Measurements from ENCODE around the gene SLC6A3. TPM values are rescaled to one million over a fixed set of nuclear protein-coding genes. Genes with fewer than 3 reads are reported as not detected.

The SLC6A3 gene
- total RNA-seq, 5 donors from 2014 or later (not counting 1 experiment from before 2014, with no cell fraction given) = 0.22 TPM; not detected in 4

DNA sequence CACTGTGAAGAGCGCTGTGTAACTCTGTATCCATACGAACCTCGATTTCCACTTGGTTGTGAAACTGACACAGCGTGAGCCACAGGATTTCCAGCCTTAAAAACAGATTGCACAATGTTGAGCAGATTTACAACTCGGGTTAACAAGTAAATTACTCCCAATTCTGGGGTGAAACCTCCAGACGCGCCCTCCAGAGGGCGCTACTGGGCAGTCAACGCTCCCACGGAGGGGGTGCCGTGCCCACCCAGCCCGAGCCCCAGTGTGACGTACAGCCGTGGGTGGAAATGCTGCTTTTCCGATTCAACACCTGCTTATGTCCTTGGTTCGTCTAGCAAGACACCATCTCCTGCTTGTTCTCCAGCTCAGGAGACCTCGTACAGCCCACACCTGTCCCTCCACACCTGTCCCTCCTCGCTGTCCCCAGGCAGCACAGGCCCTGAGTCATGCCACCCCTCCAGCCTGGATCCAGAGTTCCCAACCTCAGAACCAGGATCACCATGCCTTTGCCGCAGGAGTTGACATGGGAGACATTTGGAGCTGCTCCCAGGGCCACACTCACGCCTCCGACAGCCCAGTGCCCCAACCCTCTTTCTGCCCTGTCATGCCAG lies 34.4 kb upstream of the SLC6A3 start:
- Mint-ChIP-seq H3K27ac (no peak overlapping the region), H3K4me3 (no peak overlapping the region), H3K9me3 (no peaks in the 10 kb centered on the region), H3K4me1 (peaks cover 6 to 14% (median 7%) of the 10 kb centered on the region in 3 donors), H3K27me3 (no peaks in the 10 kb centered on the region), H3K36me3 (peaks cover 19% of the 10 kb centered on the region)
- ATAC-seq (replicated peaks in 1 of 4) = peak in 3 of 4 experiments; percentile 31 to 68 (median 47)
- ChIA-PET CTCF (interaction anchor here (0.6 to 1.3 kb wide), 4 partner anchors 39 to 318 kb away, joined by 3 to 7 read pairs (median 4); no protein-coding TSS in a partner anchor), POLR2A (no interaction called here)
- Histone ChIP-seq H3K36me3 (ENCODE audit: control insufficient read depth in 2 of 2, extremely low read depth in 1 of 2, insufficient read depth in 1 of 2, low read length in 1 of 2) (peaks cover 28 to 53% of the 10 kb centered on the region in 2 donors), H3K27me3 (replicated peaks in 1 of 2; ENCODE audit: control insufficient read depth in 2 of 2, extremely low read depth in 1 of 2, insufficient read depth in 2 of 2, low read length in 1 of 2) (no peaks in the 10 kb centered on the region), H3K4me3 (ENCODE audit: control insufficient read depth in 1 of 2, extremely low read depth in 1 of 2, low read length in 1 of 2) (no peak overlapping the region), H3K27ac (ENCODE audit: low read length) (peak overlapping the region; percentile 12), H3K9me3 (no peaks in the 10 kb centered on the region), H3K4me1 (ENCODE audit: control insufficient read depth in 1 of 2, extremely low read depth in 1 of 2, insufficient read depth in 2 of 2, low read length in 2 of 2) (peaks cover 0 to 11% of the 10 kb centered on the region in 2 experiments)
- DNase-seq = peak in 29 of 35 experiments; percentile 24 to 70 (median 44)
- WGBS (ENCODE audit: insufficient coverage) = 38% methylated on average over 17 of the region's 21 CpGs

DNA sequence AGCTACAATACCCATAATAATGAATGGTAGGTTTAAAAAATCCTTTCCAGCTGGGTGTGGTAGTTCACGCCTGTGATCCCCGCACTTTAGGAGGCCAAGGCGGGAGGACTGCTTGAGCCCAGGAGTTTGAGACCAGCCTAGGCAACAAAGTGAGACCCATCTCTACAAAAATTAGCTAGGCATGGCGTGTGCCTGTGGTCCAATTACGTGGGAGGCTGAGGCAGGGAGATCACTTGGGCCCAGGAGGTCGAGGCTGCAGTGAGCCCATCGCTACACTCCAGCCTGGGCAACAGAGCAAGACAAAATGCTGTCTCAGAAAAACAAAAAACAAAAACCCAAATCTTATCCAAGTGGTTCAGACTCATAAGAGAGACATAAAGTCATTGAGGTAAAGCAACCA lies 33.8 kb upstream of the SLC6A3 start:
- CTCF ChIA-PET = interaction anchor here in 1 of 2 donors (0.7 to 1.1 kb wide), 2 partner anchors 165 to 317 kb away, joined by 3 read pairs; no protein-coding TSS in a partner anchor
- ATAC-seq (replicated peaks in 1 of 4) (no peak), DNase-seq (no peak)
- H3K9me3 ChIP-seq = no peaks in the 10 kb centered on the region
- no peaks in the 10 kb centered on the region for H3K27me3 ChIP-seq (replicated peaks in 1 of 2; ENCODE audit: control insufficient read depth in 2 of 2, extremely low read depth in 1 of 2, insufficient read depth in 2 of 2, low read length in 1 of 2)
- peaks cover 6 to 14% (median 7%) of the 10 kb centered on the region in 3 donors for H3K4me1 Mint-ChIP-seq
- POLR2A ChIA-PET = no interaction called here
- peaks cover 22% of the 10 kb centered on the region for H3K36me3 Mint-ChIP-seq
- H3K9me3 Mint-ChIP-seq = no peaks in the 10 kb centered on the region
- H3K4me3 ChIP-seq (ENCODE audit: control insufficient read depth in 1 of 2, extremely low read depth in 1 of 2, low read length in 1 of 2) = no peak overlapping the region
- H3K27me3 Mint-ChIP-seq = no peaks in the 10 kb centered on the region
- WGBS (ENCODE audit: insufficient coverage) = 94% methylated on average over 7 of the region's 7 CpGs
- peaks cover 27 to 55% of the 10 kb centered on the region in 2 donors for H3K36me3 ChIP-seq (ENCODE audit: control insufficient read depth in 2 of 2, extremely low read depth in 1 of 2, insufficient read depth in 1 of 2, low read length in 1 of 2)
- no peak overlapping the region for H3K27ac Mint-ChIP-seq
- no peak overlapping the region for H3K4me3 Mint-ChIP-seq
- H3K27ac ChIP-seq (ENCODE audit: low read length) = no peak overlapping the region
- peaks cover 0 to 10% of the 10 kb centered on the region in 2 experiments for H3K4me1 ChIP-seq (ENCODE audit: control insufficient read depth in 1 of 2, extremely low read depth in 1 of 2, insufficient read depth in 2 of 2, low read length in 2 of 2)

DNA sequence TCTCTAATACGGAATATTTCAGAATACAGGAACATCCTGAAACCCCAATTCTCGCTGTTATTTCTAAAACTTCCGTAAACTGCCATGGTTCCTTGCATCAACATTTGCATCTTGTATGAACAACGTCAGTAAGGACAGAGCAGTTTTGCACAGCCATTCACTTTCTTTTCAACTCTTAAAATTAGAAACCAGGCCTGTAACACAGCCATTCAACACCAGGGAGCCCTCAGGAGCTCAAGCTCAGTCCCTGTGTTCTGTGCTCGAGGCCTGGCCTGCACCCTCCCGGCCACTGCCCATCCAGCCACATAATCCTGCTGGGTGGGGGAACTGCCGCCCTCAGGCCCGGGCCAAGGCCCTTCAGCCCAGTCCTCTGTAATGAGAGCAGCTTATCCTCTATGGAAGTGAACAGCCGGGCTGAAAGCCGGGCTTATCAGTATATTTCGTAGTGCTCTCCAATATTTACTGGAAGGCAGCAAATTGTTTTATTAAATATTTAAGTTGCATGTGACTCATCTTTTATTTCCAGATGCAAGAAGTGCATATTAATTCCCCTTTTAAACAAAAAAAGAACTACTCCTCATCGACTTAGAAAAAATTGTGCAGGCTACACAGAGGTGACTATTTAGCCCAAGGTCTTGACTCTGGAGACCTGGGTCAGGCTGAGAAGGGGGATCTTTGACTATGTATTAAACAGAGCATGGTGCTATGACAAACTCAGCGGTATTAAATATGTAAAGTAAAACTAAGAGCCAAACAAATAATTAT lies 33.2 kb upstream of the SLC6A3 start:
- no peak for ATAC-seq (replicated peaks in 1 of 4)
- Mint-ChIP-seq H3K27ac (no peak overlapping the region), H3K9me3 (no peaks in the 10 kb centered on the region), H3K4me3 (no peak overlapping the region), H3K4me1 (peaks cover 6 to 14% (median 7%) of the 10 kb centered on the region in 3 donors), H3K27me3 (no peaks in the 10 kb centered on the region), H3K36me3 (peaks cover 27% of the 10 kb centered on the region)
- Histone ChIP-seq H3K4me3 (ENCODE audit: control insufficient read depth in 1 of 2, extremely low read depth in 1 of 2, low read length in 1 of 2) (no peak overlapping the region), H3K27me3 (replicated peaks in 1 of 2; ENCODE audit: control insufficient read depth in 2 of 2, extremely low read depth in 1 of 2, insufficient read depth in 2 of 2, low read length in 1 of 2) (no peaks in the 10 kb centered on the region), H3K9me3 (no peaks in the 10 kb centered on the region), H3K27ac (ENCODE audit: low read length) (no peak overlapping the region), H3K36me3 (ENCODE audit: control insufficient read depth in 2 of 2, extremely low read depth in 1 of 2, insufficient read depth in 1 of 2, low read length in 1 of 2) (peaks cover 24 to 61% of the 10 kb centered on the region in 2 donors), H3K4me1 (ENCODE audit: control insufficient read depth in 1 of 2, extremely low read depth in 1 of 2, insufficient read depth in 2 of 2, low read length in 2 of 2) (peaks cover 0 to 10% of the 10 kb centered on the region in 2 experiments)
- DNase-seq = no peak
- WGBS (ENCODE audit: insufficient coverage) = 96% methylated on average over 8 of the region's 13 CpGs
- ChIA-PET POLR2A (no interaction called here), CTCF (interaction anchor here in 1 of 2 donors (0.7 kb wide), 2 partner anchors 166 to 229 kb away, joined by 3 to 4 read pairs; no protein-coding TSS in a partner anchor)

GRCh38 chr5:1477341-1477740 lies 32.1 kb upstream of the SLC6A3 start:
- peaks cover 0 to 10% of the 10 kb centered on the region in 2 experiments for H3K4me1 ChIP-seq (ENCODE audit: control insufficient read depth in 1 of 2, extremely low read depth in 1 of 2, insufficient read depth in 2 of 2, low read length in 2 of 2)
- DNase-seq (peak in 2 of 35 experiments; percentile 11 to 37), ATAC-seq (replicated peaks in 1 of 4) (no peak)
- H3K4me3 ChIP-seq (ENCODE audit: control insufficient read depth in 1 of 2, extremely low read depth in 1 of 2, low read length in 1 of 2) = no peak overlapping the region
- H3K27ac ChIP-seq (ENCODE audit: low read length) = no peak overlapping the region
- 86% methylated on average over 15 of the region's 16 CpGs for WGBS (ENCODE audit: insufficient coverage)
- peaks cover 31 to 65% of the 10 kb centered on the region in 2 donors for H3K36me3 ChIP-seq (ENCODE audit: control insufficient read depth in 2 of 2, extremely low read depth in 1 of 2, insufficient read depth in 1 of 2, low read length in 1 of 2)
- no peaks in the 10 kb centered on the region for H3K9me3 Mint-ChIP-seq
- ChIA-PET POLR2A (interaction anchor here in 1 of 2 donors (0.6 to 0.7 kb wide), 2 partner anchors 14 to 67 kb away, joined by 3 to 4 read pairs; no protein-coding TSS in a partner anchor), CTCF (interaction anchor here in 1 of 2 donors (0.5 kb wide), 1 partner anchor 247 kb away, joined by 5 read pairs; no protein-coding TSS in a partner anchor)
- peaks cover 6 to 10% (median 7%) of the 10 kb centered on the region in 3 donors for H3K4me1 Mint-ChIP-seq
- no peak overlapping the region for H3K4me3 Mint-ChIP-seq
- H3K27me3 Mint-ChIP-seq = no peaks in the 10 kb centered on the region
- peaks cover 26% of the 10 kb centered on the region for H3K36me3 Mint-ChIP-seq
- H3K9me3 ChIP-seq = no peaks in the 10 kb centered on the region
- H3K27ac Mint-ChIP-seq = no peak overlapping the region
- no peaks in the 10 kb centered on the region for H3K27me3 ChIP-seq (replicated peaks in 1 of 2; ENCODE audit: control insufficient read depth in 2 of 2, extremely low read depth in 1 of 2, insufficient read depth in 2 of 2, low read length in 1 of 2)

- H3K4me3 Mint-ChIP-seq = no peak overlapping the region
- 96% methylated on average over 10 of the region's 11 CpGs for WGBS (ENCODE audit: insufficient coverage)
- POLR2A ChIA-PET = no interaction called here
- no peaks in the 10 kb centered on the region for H3K27me3 ChIP-seq (replicated peaks in 1 of 2; ENCODE audit: control insufficient read depth in 2 of 2, extremely low read depth in 1 of 2, insufficient read depth in 2 of 2, low read length in 1 of 2)
- H3K9me3 ChIP-seq = no peaks in the 10 kb centered on the region
- H3K27ac Mint-ChIP-seq = no peak overlapping the region
- H3K27ac ChIP-seq (ENCODE audit: low read length) = no peak overlapping the region
- peaks cover 0 to 10% of the 10 kb centered on the region in 2 experiments for H3K4me1 ChIP-seq (ENCODE audit: control insufficient read depth in 1 of 2, extremely low read depth in 1 of 2, insufficient read depth in 2 of 2, low read length in 2 of 2)
- CTCF ChIA-PET = no interaction called here
- H3K36me3 ChIP-seq (ENCODE audit: control insufficient read depth in 2 of 2, extremely low read depth in 1 of 2, insufficient read depth in 1 of 2, low read length in 1 of 2) = peaks cover 31 to 68% of the 10 kb centered on the region in 2 donors
- H3K27me3 Mint-ChIP-seq = no peaks in the 10 kb centered on the region
- no peak overlapping the region for H3K4me3 ChIP-seq (ENCODE audit: control insufficient read depth in 1 of 2, extremely low read depth in 1 of 2, low read length in 1 of 2)
- DNase-seq (no peak), ATAC-seq (replicated peaks in 1 of 4) (no peak)
- peaks cover 28% of the 10 kb centered on the region for H3K36me3 Mint-ChIP-seq
- H3K9me3 Mint-ChIP-seq = no peaks in the 10 kb centered on the region
- peaks cover 6 to 10% (median 7%) of the 10 kb centered on the region in 3 donors for H3K4me1 Mint-ChIP-seq
Observed at GRCh38 chr5:1476967-1477310, 31.7 kb upstream of the SLC6A3 start.

- Histone ChIP-seq H3K36me3 (ENCODE audit: control insufficient read depth in 2 of 2, extremely low read depth in 1 of 2, insufficient read depth in 1 of 2, low read length in 1 of 2) (peaks cover 31 to 67% of the 10 kb centered on the region in 2 donors), H3K4me3 (ENCODE audit: control insufficient read depth in 1 of 2, extremely low read depth in 1 of 2, low read length in 1 of 2) (no peak overlapping the region), H3K27me3 (replicated peaks in 1 of 2; ENCODE audit: control insufficient read depth in 2 of 2, extremely low read depth in 1 of 2, insufficient read depth in 2 of 2, low read length in 1 of 2) (no peaks in the 10 kb centered on the region), H3K4me1 (ENCODE audit: control insufficient read depth in 1 of 2, extremely low read depth in 1 of 2, insufficient read depth in 2 of 2, low read length in 2 of 2) (peaks cover 0 to 10% of the 10 kb centered on the region in 2 experiments), H3K27ac (ENCODE audit: low read length) (no peak overlapping the region), H3K9me3 (no peaks in the 10 kb centered on the region)
- DNase-seq = peak in 1 of 35 experiments; percentile 23
- H3K36me3 Mint-ChIP-seq = peaks cover 31% of the 10 kb centered on the region
- H3K4me3 Mint-ChIP-seq = no peak overlapping the region
- POLR2A ChIA-PET = no interaction called here
- peaks cover 2 to 10% (median 7%) of the 10 kb centered on the region in 3 donors for H3K4me1 Mint-ChIP-seq
- 96% methylated on average over 17 of the region's 28 CpGs for WGBS (ENCODE audit: insufficient coverage)
- CTCF ChIA-PET = no interaction called here
- no peaks in the 10 kb centered on the region for H3K27me3 Mint-ChIP-seq
- H3K9me3 Mint-ChIP-seq = no peaks in the 10 kb centered on the region
- H3K27ac Mint-ChIP-seq = no peak overlapping the region
- ATAC-seq (replicated peaks in 1 of 4) = no peak
Observed at GRCh38 chr5:1476181-1476966, 31.1 kb upstream of the SLC6A3 start.
